Fibroblast of lung (primary cell): ENCODE measurements around the gene PLAC8. TPM values are rescaled to one million over a fixed set of nuclear protein-coding genes. Genes with fewer than 3 reads are reported as not detected.
"Not testable (repeated sequence)": the region's sequence is repeated elsewhere in the genome, so short reads cannot be mapped to it uniquely, and the experiment has no call there.

ENCODE experiments used
- DNase-seq, 2 donors: peaks; one replicate each; pipeline versions ENCODE4 v3.0.0 to v3.0.0-alpha.2; 2010; ENCODE audit warnings: low read depth in 2 of 2
- H2AFZ ChIP-seq: 2 replicates; pipeline ENCODE4 v1.5.1; 2012; ENCODE audit warnings: low read length, control low read depth, inconsistent platforms
- H3K27ac ChIP-seq: 2 replicates; pipeline ENCODE4 v1.5.1; 2011; ENCODE audit warnings: low read length, control low read depth; ENCODE audit not compliant: insufficient read depth
- H3K27me3 ChIP-seq: 2 replicates; pipeline ENCODE4 v1.5.1; 2011; ENCODE audit warnings: mild to moderate bottlenecking, low read length; ENCODE audit not compliant: control insufficient read depth, insufficient read depth
- H3K36me3 ChIP-seq: 2 replicates; pipeline ENCODE4 v1.5.1; 2011; ENCODE audit warnings: low read length; ENCODE audit not compliant: control insufficient read depth, insufficient read depth
- H3K4me1 ChIP-seq: 2 replicates; pipeline ENCODE4 v1.5.1; 2011; ENCODE audit warnings: low read length; ENCODE audit not compliant: control insufficient read depth, insufficient read depth; ENCODE audit errors: extremely low read depth
- H3K4me2 ChIP-seq: 2 replicates; pipeline ENCODE4 v1.5.1; 2011; ENCODE audit warnings: low read length, control low read depth; ENCODE audit not compliant: insufficient read depth; ENCODE audit errors: extremely low read depth
- H3K4me3 ChIP-seq, 4 experiments: fragments of 200-600 bp in 1 of 4; sonication (generic) in 1 of 4; replicated peaks in 1 of 4; 2 replicates each; pipeline ENCODE4 v1.5.1; 2011 to 2016; ENCODE audit warnings: low read length in 4 of 4, low read depth in 3 of 4, mild to moderate bottlenecking in 3 of 4, control low read depth in 2 of 4, inconsistent platforms in 1 of 4, mixed read lengths in 1 of 4; ENCODE audit not compliant: insufficient read depth in 1 of 4; ENCODE audit errors: control extremely low read depth in 1 of 4
- H3K79me2 ChIP-seq: 2 replicates; pipeline ENCODE4 v1.5.1; 2012; ENCODE audit warnings: mild to moderate bottlenecking, low read length, inconsistent platforms; ENCODE audit not compliant: control insufficient read depth, insufficient read depth
- H3K9ac ChIP-seq: 2 replicates; pipeline ENCODE4 v1.5.1; 2011; ENCODE audit warnings: mild to moderate bottlenecking, low read length, control low read depth; ENCODE audit not compliant: insufficient read depth
- H3K9me3 ChIP-seq: 2 replicates; pipeline ENCODE4 v1.5.1; 2012; ENCODE audit warnings: low read depth, low read length; ENCODE audit not compliant: control insufficient read depth, insufficient read depth
- H4K20me1 ChIP-seq: 2 replicates; pipeline ENCODE4 v1.5.1; 2011; ENCODE audit warnings: low read length; ENCODE audit not compliant: control insufficient read depth, insufficient read depth; ENCODE audit errors: extremely low read depth
- CTCF ChIP-seq, 2 donors: IDR thresholded peaks in 1 of 2; conservative IDR thresholded peaks in 1 of 2; 1 replicate in 1 of 2; 2 replicates in 1 of 2; pipeline ENCODE4 v1.5.1; 2011 to 2012; ENCODE audit warnings: low read length in 2 of 2, control low read depth in 1 of 2, inconsistent platforms in 1 of 2, low read depth in 1 of 2, mild to moderate bottlenecking in 1 of 2
- EZH2 ChIP-seq: IDR thresholded peaks from 2 replicates; pipeline ENCODE4 v1.5.1; 2012; ENCODE audit warnings: low read length, control low read depth, mild to moderate bottlenecking; ENCODE audit errors: missing control alignments
- polyA plus RNA-seq, 2 donors: library from polyadenylated mRNA; depleted of rRNA in 1 of 2; stranded (reverse) in 1 of 2; unstranded in 1 of 2; fragments of >200 nt; gene quantifications; 2 replicates each; pipeline ENCODE4 v1.2.1, GENCODE V29; 2011 to 2012; ENCODE audit warnings: missing spikeins in 1 of 2
- total RNA-seq: library from RNA; depleted of rRNA; stranded (reverse); fragments of >200 nt; gene quantifications from 2 replicates; pipeline ENCODE4 v1.2.1, GENCODE V29; 2014

Gene PLAC8
- total and polyA plus RNA-seq, 2 donors (not counting 1 experiment from before 2014, with no cell fraction given): 0.33 to 0.79 TPM

GRCh38 chr4:83075311-83076095, 39.0 kb downstream of the PLAC8 start:
- Histone ChIP-seq H3K9me3 (no peaks in the 10 kb centered on the region), H2AFZ (no peak overlapping the region), H3K27me3 (no peaks in the 10 kb centered on the region), H3K4me1 (peaks cover 11% of the 10 kb centered on the region), H3K9ac (no peak overlapping the region), H4K20me1 (no peaks in the 10 kb centered on the region), H3K36me3 (no peaks in the 10 kb centered on the region), H3K4me2 (peak overlapping the region; percentile 4), H3K79me2 (no peaks in the 10 kb centered on the region), H3K27ac (no peak overlapping the region), H3K4me3 (no peak overlapping the region)
- TF ChIP-seq CTCF (conservative IDR thresholded peaks at IDR 0.05 in 1 of 2, IDR thresholded peaks at IDR 0.05 in 1 of 2; ENCODE audit: low read depth in 1 of 2, low read length in 2 of 2) (no peak), EZH2 (no peak)
- peak; percentile 82 to 86 for DNase-seq

- H2AFZ ChIP-seq, H3K27ac ChIP-seq, H3K9me3 ChIP-seq, H3K79me2 ChIP-seq, H3K36me3 ChIP-seq, H4K20me1 ChIP-seq, H3K4me3 ChIP-seq, H3K9ac ChIP-seq, H3K4me2 ChIP-seq, DNase-seq, H3K27me3 ChIP-seq: not testable (repeated sequence)
- H3K4me1 ChIP-seq: peaks cover 11% of the 10 kb centered on the region
These were observed 39.7 kb downstream of the PLAC8 start for GRCh38 chr4:83074783-83075182.

GRCh38 chr4:83074086-83074704, 40.3 kb downstream of the PLAC8 start:
- H3K9me3 ChIP-seq: no peaks in the 10 kb centered on the region
- no peaks in the 10 kb centered on the region for H3K79me2 ChIP-seq
- H3K9ac ChIP-seq: no peak overlapping the region
- no peak overlapping the region for H3K27ac ChIP-seq
- H3K4me1 ChIP-seq: peaks cover 11% of the 10 kb centered on the region
- DNase-seq: peak; percentile 77 to 88
- H3K27me3 ChIP-seq: no peaks in the 10 kb centered on the region
- H3K36me3 ChIP-seq: no peaks in the 10 kb centered on the region
- H3K4me2 ChIP-seq: peak overlapping the region; percentile 23
- no peaks in the 10 kb centered on the region for H4K20me1 ChIP-seq
- no peak for TF ChIP-seq EZH2
- peak; percentile 69 to 77 for TF ChIP-seq CTCF (conservative IDR thresholded peaks at IDR 0.05 in 1 of 2, IDR thresholded peaks at IDR 0.05 in 1 of 2; ENCODE audit: low read depth in 1 of 2, low read length in 2 of 2)
- H2AFZ ChIP-seq: no peak overlapping the region
- H3K4me3 ChIP-seq: no peak overlapping the region
